ENCODE results near the gene ECT2.

The ECT2 gene

GRCh38 chr3:172868582-172869200 lies 118.2 kb downstream of the ECT2 start:
- TF ChIP-seq, protein P1, sequence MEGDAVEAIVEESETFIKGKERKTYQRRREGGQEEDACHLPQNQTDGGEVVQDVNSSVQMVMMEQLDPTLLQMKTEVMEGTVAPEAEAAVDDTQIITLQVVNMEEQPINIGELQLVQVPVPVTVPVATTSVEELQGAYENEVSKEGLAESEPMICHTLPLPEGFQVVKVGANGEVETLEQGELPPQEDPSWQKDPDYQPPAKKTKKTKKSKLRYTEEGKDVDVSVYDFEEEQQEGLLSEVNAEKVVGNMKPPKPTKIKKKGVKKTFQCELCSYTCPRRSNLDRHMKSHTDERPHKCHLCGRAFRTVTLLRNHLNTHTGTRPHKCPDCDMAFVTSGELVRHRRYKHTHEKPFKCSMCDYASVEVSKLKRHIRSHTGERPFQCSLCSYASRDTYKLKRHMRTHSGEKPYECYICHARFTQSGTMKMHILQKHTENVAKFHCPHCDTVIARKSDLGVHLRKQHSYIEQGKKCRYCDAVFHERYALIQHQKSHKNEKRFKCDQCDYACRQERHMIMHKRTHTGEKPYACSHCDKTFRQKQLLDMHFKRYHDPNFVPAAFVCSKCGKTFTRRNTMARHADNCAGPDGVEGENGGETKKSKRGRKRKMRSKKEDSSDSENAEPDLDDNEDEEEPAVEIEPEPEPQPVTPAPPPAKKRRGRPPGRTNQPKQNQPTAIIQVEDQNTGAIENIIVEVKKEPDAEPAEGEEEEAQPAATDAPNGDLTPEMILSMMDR (IDR thresholded peaks at IDR 0.05; ENCODE audit: insufficient read depth, low read length, missing control alignments): no peak
- ChIA-PET CTCF (no interaction called here), POLR2A (no interaction called here)
- no peak for DNase-seq (ENCODE audit: low read depth, low spot score)
- no peak overlapping the region for H3K4me3 ChIP-seq (ENCODE audit: low read depth, low read length)

GRCh38 chr3:172869368-172869771 lies 118.8 kb downstream of the ECT2 start:
- CTCF ChIA-PET: no interaction called here
- TF ChIP-seq, protein P1 (IDR thresholded peaks at IDR 0.05; ENCODE audit: insufficient read depth, low read length, missing control alignments): no peak
- POLR2A ChIA-PET: no interaction called here

GRCh38 chr3:172869784-172870518 lies 119.4 kb downstream of the ECT2 start:
- POLR2A ChIA-PET: no interaction called here
- TF ChIP-seq, protein P1 (IDR thresholded peaks at IDR 0.05; ENCODE audit: insufficient read depth, low read length, missing control alignments): no peak
- H3K4me3 ChIP-seq (ENCODE audit: low read depth, low read length): no peak overlapping the region
- DNase-seq (ENCODE audit: low read depth, low spot score): no peak
- CTCF ChIA-PET: no interaction called here

More at GRCh38 chr3:172869368-172869771, 118.8 kb downstream of the ECT2 start:
- H3K4me3 ChIP-seq (ENCODE audit: low read depth, low read length): no peak overlapping the region
- DNase-seq (ENCODE audit: low read depth, low spot score): no peak
